T-helper 2 cell treated with Interferon-gamma antibody and Interleukin-4, amounts not matched to agents 5 μg/mL and 100 μg/mL, for 36 hours (primary cell): ENCODE measurements around the gene MEIS1.
A peak's percentile ranks its signal among the peaks of the same experiment; 100 is the strongest.

Experiments used
- DNase-seq: peaks from one replicate; pipeline ENCODE4 v3.0.0; 2021; ENCODE audit warnings: low spot score
- H3K27ac Mint-ChIP-seq: one replicate; pipeline ENCODE4 v1.8.0; 2021; ENCODE audit warnings: mild to moderate bottlenecking, mixed read lengths
- H3K27me3 Mint-ChIP-seq: one replicate; pipeline ENCODE4 v1.8.0; 2021; ENCODE audit warnings: low read depth, mixed read lengths
- H3K36me3 Mint-ChIP-seq: one replicate; pipeline ENCODE4 v1.8.0; 2021; ENCODE audit warnings: low read depth, mixed read lengths
- H3K4me1 Mint-ChIP-seq: one replicate; pipeline ENCODE4 v1.8.0; 2021; ENCODE audit warnings: low read depth, mixed read lengths
- H3K4me3 Mint-ChIP-seq: one replicate; pipeline ENCODE4 v1.8.0; 2022; ENCODE audit warnings: mild to moderate bottlenecking, moderate library complexity, mixed read lengths
- H3K9me3 Mint-ChIP-seq: one replicate; pipeline ENCODE4 v1.8.0; 2021; ENCODE audit warnings: mixed read lengths

MEIS1 gene

DNA sequence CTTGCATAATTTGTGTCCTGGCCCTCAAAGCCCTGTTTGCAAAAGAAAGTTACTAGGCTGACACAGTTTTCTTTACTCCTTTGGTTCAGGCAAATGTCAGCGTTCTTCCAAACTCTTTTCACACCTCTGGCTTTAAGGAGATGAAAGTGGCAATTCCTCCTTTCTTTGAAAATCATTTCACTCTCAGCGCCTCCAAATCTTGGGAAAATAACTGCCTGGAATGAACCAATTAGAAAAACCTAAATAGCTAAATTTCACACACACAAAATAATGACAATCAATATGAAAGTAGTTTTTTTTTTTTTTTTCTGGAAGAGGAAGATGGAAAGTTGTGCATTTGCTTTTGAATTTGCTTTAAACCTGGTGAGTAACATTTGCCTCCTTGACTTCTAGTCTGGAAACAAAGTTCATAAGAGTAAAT lies 1.7 kb downstream of the MEIS1 start:
- DNase-seq = no peak
- peaks cover 20% of the 10 kb centered on the region for H3K4me1 Mint-ChIP-seq
- H3K36me3 Mint-ChIP-seq = peaks cover 1% of the 10 kb centered on the region
- peaks cover 96% of the 10 kb centered on the region for H3K27me3 Mint-ChIP-seq
- no peaks in the 10 kb centered on the region for H3K9me3 Mint-ChIP-seq
- no peak overlapping the region for H3K4me3 Mint-ChIP-seq
- no peak overlapping the region for H3K27ac Mint-ChIP-seq

DNA sequence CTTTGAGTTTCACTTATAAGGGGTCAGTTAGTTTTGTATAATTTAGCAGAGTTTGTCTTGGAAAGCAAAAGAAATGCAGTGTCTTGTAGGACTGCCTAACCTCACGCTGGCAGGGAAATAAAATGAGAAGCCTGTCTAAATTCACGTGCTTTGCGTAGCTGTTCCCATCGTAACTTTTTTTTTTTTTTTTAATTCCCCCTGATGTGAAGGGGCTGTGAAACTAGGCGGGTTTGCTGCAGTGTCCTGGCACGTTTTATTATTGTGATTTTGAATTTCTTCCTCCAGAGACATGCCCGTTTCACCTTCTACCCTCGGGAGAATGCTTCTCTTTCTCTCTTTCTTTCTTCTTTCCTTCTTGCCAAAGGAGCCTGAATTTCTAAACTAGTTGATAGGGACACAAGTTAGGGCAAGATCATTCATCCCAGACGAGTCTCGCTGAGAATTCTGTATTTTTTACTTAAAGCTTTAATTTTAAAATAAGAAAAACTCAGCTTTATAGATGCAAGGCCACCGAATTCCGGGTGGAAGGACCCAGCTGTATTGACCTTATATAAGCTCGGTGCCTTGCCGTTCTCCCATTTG lies 2.3 kb downstream of the MEIS1 start:
- Mint-ChIP-seq H3K4me3 (no peak overlapping the region), H3K4me1 (peaks cover 20% of the 10 kb centered on the region), H3K36me3 (peaks cover 1% of the 10 kb centered on the region)

DNA sequence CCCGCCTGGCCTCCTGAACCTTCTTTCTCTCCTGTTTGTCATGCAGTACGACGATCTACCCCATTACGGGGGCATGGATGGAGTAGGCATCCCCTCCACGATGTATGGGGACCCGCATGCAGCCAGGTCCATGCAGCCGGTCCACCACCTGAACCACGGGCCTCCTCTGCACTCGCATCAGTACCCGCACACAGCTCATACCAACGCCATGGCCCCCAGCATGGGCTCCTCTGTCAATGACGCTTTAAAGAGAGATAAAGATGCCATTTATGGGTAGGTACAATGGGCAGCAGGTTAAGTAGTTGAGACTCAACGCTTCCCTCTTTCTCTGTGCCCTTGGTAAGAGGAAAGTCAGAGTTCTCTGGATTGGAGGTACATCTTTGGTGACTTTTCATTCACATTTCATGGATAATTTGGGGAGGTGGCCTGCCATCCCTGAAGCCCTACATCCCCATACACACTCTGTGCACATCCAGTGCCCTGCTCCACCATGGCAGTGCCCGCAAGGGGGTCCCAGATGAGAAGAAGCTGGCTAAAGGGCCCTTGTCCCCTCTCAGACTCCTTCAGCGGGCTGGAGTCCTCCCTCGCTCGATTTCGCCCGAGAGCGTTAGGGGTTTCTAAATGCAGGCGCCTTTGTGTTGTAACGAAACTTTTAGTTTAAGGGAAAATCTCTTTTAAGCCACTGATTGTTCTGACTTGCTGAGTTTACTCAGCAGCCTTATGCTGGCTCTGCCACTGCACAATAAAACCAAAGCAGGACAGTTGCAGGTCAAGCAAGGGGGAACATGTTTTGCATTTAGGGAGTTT lies 3.0 kb downstream of the MEIS1 start:
- peaks cover 1% of the 10 kb centered on the region for H3K36me3 Mint-ChIP-seq

More for the DNA sequence above, 2.3 kb downstream of the MEIS1 start:
- no peak overlapping the region for H3K27ac Mint-ChIP-seq
- no peak for DNase-seq
- H3K9me3 Mint-ChIP-seq = no peaks in the 10 kb centered on the region
- H3K27me3 Mint-ChIP-seq = peaks cover 93% of the 10 kb centered on the region

DNA sequence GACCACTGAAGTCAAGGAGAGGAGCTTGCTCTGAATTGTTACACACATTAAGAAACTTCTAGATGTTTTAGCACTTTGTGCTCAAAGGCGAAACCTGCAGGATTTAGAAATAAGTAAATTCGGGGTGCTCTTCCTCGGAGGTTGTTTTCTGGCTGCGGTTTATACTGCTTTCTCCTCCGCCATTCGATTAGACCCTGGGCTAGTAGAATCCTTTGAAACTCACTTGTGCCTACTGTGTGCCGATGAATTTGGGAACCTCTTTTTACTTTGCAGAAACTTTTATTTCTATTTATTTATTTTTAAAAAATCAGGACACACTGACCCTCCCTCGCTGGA lies 3.5 kb downstream of the MEIS1 start:
- Mint-ChIP-seq H3K27me3 (peaks cover 88% of the 10 kb centered on the region), H3K4me3 (no peak overlapping the region), H3K4me1 (peaks cover 19% of the 10 kb centered on the region), H3K36me3 (peaks cover 1% of the 10 kb centered on the region), H3K9me3 (no peaks in the 10 kb centered on the region), H3K27ac (no peak overlapping the region)
- no peak for DNase-seq

More for the DNA sequence above, 3.0 kb downstream of the MEIS1 start:
- H3K27ac Mint-ChIP-seq = no peak overlapping the region
- peaks cover 92% of the 10 kb centered on the region for H3K27me3 Mint-ChIP-seq
- H3K4me3 Mint-ChIP-seq = no peak overlapping the region
- no peak for DNase-seq
- H3K9me3 Mint-ChIP-seq = no peaks in the 10 kb centered on the region
- H3K4me1 Mint-ChIP-seq = peaks cover 19% of the 10 kb centered on the region

DNA sequence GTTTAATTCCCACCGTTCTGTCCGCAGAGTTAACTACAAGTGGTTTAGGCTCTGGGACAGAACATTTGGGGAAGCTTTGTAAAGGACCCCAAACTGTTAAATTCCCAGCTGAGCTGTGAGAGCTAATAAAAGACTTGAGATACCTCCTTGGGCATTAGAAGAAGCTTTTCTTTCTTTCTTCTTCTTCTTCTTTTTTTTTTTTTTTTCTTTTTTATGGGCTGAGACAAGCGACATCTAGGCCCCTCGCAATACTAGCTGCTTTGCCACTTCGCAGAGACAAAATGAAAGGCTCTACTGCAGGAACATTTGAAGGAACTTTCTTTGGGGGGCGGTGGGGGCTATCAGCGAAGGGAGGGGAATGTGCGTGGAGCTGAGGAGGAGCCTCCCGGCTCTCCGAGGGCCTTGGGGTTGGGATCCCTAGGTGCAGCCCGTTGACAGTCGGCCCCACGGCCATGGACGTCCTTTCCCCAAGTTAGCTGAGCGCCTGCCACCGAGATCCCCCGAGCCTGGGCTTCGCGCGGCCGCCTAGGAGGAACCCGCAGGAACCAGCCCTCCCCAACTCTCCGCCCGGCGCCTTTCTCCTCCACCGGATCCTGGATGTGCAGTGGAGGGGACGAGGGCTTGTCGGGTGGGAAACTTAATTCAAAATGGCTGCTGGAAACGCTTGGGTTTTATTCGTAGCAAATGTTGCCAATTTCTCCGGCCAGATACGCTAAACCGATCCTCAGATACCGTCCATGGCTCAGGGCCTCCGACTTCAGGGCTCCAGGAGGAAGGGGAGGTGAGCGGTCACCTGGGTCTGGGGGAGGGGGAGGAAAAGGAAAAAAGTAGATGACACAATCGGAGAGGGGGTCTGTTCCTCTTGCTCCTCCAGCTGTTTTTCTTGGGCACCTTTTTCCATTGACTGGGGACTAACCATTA lies 4.2 kb downstream of the MEIS1 start:
- DNase-seq = no peak
- peaks cover 1% of the 10 kb centered on the region for H3K36me3 Mint-ChIP-seq
- H3K27ac Mint-ChIP-seq = no peak overlapping the region
- no peak overlapping the region for H3K4me3 Mint-ChIP-seq
- H3K27me3 Mint-ChIP-seq = peaks cover 88% of the 10 kb centered on the region
- peaks cover 16% of the 10 kb centered on the region for H3K4me1 Mint-ChIP-seq
- H3K9me3 Mint-ChIP-seq = no peaks in the 10 kb centered on the region

DNA sequence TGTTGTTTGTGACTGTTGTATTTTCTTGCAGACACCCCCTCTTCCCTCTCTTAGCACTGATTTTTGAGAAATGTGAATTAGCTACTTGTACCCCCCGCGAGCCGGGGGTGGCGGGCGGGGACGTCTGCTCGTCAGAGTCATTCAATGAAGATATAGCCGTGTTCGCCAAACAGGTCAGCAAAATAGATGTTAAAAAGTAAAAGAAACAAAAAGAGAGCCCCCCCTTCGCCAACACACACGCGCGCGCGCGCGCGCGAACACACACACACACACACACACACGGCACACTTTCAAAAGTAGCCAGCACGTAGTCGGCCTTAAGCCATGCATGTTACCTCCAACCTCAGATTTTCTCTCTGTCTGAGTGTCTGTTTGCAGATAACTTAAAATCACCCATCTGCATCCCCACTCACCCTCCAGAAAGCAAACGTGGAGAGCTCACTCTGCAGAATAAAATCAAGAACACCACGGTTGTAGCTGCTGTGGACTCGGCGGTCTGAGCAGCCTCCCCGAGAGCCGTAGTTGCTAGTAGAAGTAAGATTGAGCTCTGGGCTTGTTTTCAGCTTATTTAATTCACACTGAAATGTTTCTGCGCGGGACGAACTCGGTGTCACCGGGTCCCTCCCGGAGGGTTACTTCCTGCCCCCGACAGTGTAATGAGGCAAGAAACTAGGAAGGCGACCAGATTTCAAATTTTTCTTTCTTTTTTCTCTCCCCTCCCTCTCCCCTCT lies 5.1 kb downstream of the MEIS1 start:
- Mint-ChIP-seq H3K4me3 (peak overlapping the region; percentile 43), H3K4me1 (peaks cover 11% of the 10 kb centered on the region), H3K27ac (no peak overlapping the region)

DNA sequence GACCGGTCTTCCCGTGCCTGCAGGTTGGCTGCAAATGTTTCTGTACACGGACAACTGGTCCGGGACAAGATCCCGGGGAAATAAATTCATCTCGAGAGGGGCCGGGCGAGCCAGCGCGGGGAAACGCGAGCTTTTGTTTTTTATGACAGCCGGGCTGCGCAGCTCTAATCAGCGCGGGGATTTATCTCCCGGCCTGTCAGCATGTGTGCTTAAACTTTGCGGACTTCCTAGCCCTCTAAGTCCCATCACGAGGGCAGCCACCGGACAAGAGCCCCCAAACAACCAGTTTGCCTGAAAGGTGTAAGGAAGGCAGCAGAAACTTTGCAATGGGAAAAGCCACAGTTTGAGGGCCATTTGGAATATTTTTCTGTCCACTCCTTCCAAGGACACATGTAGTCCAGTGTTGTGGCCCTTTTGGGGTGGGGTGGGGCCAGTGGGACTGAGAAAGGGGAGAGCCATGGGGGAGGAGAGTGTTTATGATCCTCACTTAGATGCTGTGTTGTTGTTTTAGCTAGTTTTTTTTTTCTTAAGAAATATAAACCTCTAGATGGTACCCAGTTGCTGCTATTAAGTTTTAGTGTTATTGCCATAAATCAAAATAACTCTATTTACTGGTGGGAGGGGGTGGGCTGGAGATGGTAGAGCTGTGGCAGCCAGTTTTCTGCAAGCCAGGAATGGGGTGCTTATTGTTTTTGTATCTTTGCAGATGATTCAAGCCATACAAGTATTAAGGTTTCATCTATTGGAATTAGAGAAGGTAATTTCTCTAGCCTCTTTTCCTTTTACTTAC lies 6.0 kb downstream of the MEIS1 start:
- Mint-ChIP-seq H3K4me1 (peaks cover 3% of the 10 kb centered on the region), H3K9me3 (no peaks in the 10 kb centered on the region), H3K36me3 (peaks cover 1% of the 10 kb centered on the region), H3K27ac (no peak overlapping the region), H3K4me3 (no peak overlapping the region), H3K27me3 (peaks cover 76% of the 10 kb centered on the region)
- DNase-seq = no peak

More for the DNA sequence above, 5.1 kb downstream of the MEIS1 start:
- no peak for DNase-seq
- H3K27me3 Mint-ChIP-seq = peaks cover 82% of the 10 kb centered on the region
- peaks cover 1% of the 10 kb centered on the region for H3K36me3 Mint-ChIP-seq
- no peaks in the 10 kb centered on the region for H3K9me3 Mint-ChIP-seq

DNA sequence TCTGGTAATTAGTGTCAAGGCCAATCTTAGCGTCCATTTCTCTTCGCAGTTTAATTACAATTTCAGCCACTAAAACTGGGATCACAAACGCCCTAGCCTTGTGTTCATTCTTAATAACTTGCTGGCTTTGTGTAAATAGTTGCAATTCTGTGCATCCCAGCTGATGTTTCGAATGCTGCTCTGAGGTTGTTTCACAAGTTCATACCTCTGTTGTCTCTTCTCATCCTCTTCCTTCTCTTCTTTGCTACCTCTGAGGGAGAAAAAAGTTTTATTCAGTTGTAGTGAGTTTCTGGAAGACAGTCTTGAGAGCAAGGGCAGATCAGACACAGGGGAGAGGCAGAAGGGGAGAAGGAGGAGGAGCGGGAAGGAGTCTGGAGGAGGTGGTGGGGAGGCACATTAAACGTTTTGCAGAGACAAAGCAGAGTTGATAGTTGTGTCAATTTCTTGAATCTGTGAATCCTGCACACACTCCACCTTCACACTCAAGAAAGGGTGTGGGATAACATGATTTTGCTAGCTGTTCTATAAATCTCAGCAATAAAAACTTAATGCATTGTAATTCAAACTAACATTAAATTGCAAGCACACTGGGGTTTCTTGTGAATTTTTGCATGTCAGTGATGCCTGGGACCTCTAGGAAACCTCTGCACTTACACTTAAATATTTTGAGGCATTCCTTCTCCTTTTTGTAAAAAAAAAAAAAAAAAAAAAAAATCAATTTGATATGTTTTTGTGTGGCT lies 6.8 kb downstream of the MEIS1 start:
- no peak for DNase-seq
- no peak overlapping the region for H3K4me3 Mint-ChIP-seq
- peaks cover 1% of the 10 kb centered on the region for H3K36me3 Mint-ChIP-seq
- peaks cover 74% of the 10 kb centered on the region for H3K27me3 Mint-ChIP-seq
- H3K9me3 Mint-ChIP-seq = no peaks in the 10 kb centered on the region
- peaks cover 3% of the 10 kb centered on the region for H3K4me1 Mint-ChIP-seq
- no peak overlapping the region for H3K27ac Mint-ChIP-seq

DNA sequence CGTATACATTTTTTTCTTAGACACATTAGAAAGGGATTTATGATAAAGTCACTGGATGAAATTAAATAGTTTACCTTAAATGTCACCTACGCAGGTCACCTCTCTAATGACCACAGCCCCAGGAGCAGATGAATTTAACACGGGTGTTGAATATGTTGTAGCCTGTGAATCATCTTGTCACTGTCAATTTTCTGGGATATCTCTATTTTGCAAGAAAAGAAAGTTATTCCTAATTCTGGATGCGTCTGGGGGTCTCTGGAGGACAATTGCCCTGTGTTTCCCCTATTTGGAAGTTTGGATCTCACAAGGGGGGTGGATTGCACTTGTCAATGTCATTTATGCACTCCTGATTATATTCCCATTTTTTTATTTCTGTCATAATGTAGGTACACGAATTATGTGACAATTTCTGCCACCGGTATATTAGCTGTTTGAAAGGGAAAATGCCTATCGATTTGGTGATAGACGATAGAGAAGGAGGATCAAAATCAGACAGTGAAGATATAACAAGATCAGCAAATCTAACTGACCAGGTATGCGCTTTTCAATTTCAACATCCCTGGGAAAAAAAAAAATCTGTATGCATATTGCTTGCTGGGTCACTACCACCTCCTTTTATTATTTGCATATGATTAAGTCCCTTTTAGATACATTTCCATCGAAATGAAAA lies 7.7 kb downstream of the MEIS1 start:
- peaks cover 72% of the 10 kb centered on the region for H3K27me3 Mint-ChIP-seq
- H3K4me1 Mint-ChIP-seq = peaks cover 3% of the 10 kb centered on the region
- H3K9me3 Mint-ChIP-seq = no peaks in the 10 kb centered on the region
- H3K4me3 Mint-ChIP-seq = no peak overlapping the region
- peaks cover 1% of the 10 kb centered on the region for H3K36me3 Mint-ChIP-seq
- no peak overlapping the region for H3K27ac Mint-ChIP-seq
- no peak for DNase-seq

DNA sequence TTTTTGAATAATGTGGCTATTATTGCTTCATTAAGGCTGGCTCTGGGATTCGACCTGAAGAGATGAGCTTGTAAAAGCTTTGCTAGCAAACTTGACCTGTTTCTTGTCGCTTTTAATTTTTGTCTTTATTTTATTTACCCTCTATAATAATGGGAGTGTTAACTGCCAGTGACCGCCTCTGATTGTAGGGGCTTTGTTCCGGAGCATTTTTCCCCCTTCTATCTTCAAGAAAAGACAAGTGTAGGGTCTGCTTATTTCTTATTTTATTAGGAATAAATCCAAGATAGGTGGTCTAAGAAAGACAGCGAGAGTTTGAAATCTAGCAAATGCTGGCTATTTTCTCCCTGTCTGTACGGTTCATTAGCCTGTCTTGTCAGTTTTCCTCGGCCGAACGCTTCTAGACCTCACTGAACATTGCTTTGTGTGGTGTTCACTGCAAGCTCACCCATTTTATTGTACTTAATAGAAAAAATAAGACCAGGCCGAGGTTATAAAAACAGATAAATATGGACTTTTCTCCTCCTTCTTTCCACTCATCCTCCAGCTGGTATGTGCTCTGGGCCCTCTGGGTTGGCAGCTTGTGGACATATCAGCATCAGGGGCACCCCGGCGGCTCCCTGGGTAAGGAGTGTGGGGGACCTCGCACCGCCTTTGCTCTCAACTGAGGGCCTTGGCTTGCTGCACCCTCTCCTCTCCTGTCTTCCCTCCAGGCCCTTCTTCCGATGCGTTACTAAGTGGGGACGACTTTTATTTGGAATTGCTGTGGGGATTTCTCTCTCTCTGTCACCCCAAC lies 8.5 kb downstream of the MEIS1 start:
- H3K36me3 Mint-ChIP-seq = peaks cover 1% of the 10 kb centered on the region
- H3K27ac Mint-ChIP-seq = no peak overlapping the region
- DNase-seq = no peak
- no peak overlapping the region for H3K4me3 Mint-ChIP-seq
- H3K27me3 Mint-ChIP-seq = peaks cover 68% of the 10 kb centered on the region
- no peaks in the 10 kb centered on the region for H3K9me3 Mint-ChIP-seq
- peaks cover 3% of the 10 kb centered on the region for H3K4me1 Mint-ChIP-seq

DNA sequence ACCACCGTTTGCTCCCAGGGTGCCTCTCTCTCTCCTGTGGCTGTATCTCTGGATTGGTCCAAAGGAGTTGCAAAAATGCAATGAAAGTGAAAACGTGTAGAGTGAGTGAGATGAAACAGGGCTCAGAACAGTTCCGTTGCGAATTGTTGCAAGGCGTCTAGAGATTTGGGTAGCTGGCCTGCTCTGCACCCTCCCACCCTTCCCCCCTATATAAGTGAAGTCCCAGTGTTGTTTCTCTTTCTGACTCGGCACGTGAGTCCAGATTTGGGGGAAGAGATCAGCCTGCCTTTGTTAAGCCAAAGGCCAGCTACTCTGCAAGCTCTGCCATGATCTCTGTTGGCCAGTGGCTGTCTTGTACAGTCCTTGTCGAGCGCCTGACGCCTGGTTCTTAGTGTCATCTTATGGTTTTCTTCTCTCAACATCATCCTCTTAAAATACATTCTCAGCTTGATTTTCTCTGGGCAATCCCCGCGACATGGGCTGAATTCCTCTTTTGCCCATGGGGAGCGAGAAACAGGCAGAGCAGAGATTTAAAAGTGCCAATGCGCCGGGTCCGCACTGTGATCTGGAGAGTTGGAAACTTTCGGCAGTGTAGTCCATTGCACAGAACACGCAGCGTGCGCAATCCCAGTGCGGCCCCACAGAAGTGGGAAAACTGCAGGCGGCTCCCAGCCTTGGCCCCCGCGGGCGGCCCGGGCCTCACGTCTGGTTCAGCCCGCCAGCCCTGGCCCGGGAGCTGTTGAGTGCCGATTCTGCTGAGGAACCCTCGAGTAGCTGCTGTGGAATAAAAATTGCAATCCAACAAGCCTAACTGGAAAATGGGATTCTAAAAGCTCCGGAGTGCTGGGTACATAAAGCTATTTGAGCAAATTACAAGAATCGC lies 9.3 kb downstream of the MEIS1 start:
- Mint-ChIP-seq H3K9me3 (no peaks in the 10 kb centered on the region), H3K4me3 (no peak overlapping the region), H3K4me1 (peaks cover 3% of the 10 kb centered on the region), H3K27ac (no peak overlapping the region), H3K36me3 (peaks cover 1% of the 10 kb centered on the region), H3K27me3 (peaks cover 60% of the 10 kb centered on the region)
- no peak for DNase-seq
